Neutrophil (primary cell): ENCODE data around the gene MBLAC1.
"Not testable (repeated sequence)": the region's sequence is repeated elsewhere in the genome, so short reads cannot be mapped to it uniquely, and the experiment has no call there.

Experiments
- H3K27ac ChIP-seq: fragments of 200-600 bp; sonication (generic); 2 replicates; pipeline ENCODE4 v1.5.1; 2016; ENCODE audit warnings: mild to moderate bottlenecking, moderate library complexity
- H3K27me3 ChIP-seq: fragments of 200-600 bp; sonication (generic); 2 replicates; pipeline ENCODE4 v1.6.0; 2016; ENCODE audit warnings: mild to moderate bottlenecking
- H3K36me3 ChIP-seq: fragments of 200-600 bp; sonication (generic); 2 replicates; pipeline ENCODE4 v1.5.1; 2017
- H3K4me1 ChIP-seq, 2 experiments: fragments of 200-600 bp in 1 of 2; sonication (generic) in 1 of 2; 1 replicate in 1 of 2; 2 replicates in 1 of 2; pipeline versions ENCODE4 v1.5.1 to v1.6.1; 2013 to 2016; ENCODE audit warnings: low read depth in 1 of 2, low read length in 1 of 2, mild to moderate bottlenecking in 1 of 2, moderate library complexity in 1 of 2; ENCODE audit not compliant: control insufficient read depth in 1 of 2, insufficient read depth in 1 of 2
- H3K4me3 ChIP-seq, 2 experiments: fragments of 200-600 bp in 1 of 2; sonication (generic) in 1 of 2; 1 replicate in 1 of 2; 2 replicates in 1 of 2; pipeline ENCODE4 v1.5.1; 2013 to 2016; ENCODE audit warnings: low read depth in 1 of 2, low read length in 1 of 2, mild to moderate bottlenecking in 1 of 2, moderate library complexity in 1 of 2
- H3K9me3 ChIP-seq: fragments of 200-600 bp; sonication (generic); 2 replicates; pipeline ENCODE4 v1.5.1; 2016
- CTCF ChIP-seq: fragments of 200-600 bp; sonication (generic); IDR thresholded peaks from 2 replicates; pipeline ENCODE4 v1.5.1; 2016; ENCODE audit warnings: antibody characterized with exemption

The MBLAC1 gene

DNA sequence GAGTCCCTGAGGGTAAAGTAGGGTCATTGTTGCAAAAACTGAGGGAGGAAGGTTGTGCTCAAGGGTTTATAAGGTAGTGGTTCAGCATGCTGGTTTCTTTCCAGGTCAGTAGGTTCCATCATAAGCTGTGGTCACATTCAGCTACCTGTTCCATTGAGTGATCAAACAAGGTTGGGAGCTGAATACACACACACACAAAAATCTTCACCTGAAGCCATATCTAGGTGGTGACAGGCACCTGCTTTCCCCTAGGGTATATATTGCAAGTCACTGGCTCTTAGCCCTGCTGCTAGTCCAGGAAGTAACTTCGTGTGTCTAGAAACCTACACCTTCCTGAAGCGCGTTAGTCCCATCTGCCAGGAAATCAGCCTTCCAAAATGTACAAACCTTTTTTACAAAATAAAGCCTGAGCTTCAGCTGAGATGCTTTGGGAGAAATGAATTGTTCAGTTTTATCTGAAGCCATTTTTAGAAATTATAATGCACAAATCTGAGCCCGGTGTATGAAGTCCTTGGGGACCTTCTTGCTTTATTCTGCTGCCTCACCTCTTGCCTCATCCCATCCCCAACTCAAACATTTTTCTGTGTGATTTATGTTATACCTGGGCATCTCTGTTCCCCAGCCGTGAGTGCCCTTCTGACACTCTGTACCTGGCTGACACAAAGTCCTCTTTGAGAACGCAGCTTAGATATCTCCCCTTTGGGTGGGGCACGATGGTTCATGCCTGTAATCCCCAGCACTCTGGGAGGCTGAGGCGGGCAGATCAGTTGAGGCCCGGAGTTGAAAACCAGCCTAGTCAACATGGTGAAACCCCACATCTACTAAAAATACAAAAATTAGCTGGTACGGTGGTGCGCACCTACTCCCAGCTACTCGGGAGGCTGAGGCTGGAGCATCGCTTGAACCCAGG, 11.3 kb downstream of the MBLAC1 start:
- H3K27ac ChIP-seq = peak overlapping the region; percentile 70
- TF ChIP-seq CTCF = no peak
- peaks cover 47 to 52% of the 10 kb centered on the region in 2 experiments for H3K4me1 ChIP-seq
- no peaks in the 10 kb centered on the region for H3K36me3 ChIP-seq
- no peaks in the 10 kb centered on the region for H3K27me3 ChIP-seq
- H3K4me3 ChIP-seq = no peak overlapping the region
- H3K9me3 ChIP-seq = no peaks in the 10 kb centered on the region

DNA sequence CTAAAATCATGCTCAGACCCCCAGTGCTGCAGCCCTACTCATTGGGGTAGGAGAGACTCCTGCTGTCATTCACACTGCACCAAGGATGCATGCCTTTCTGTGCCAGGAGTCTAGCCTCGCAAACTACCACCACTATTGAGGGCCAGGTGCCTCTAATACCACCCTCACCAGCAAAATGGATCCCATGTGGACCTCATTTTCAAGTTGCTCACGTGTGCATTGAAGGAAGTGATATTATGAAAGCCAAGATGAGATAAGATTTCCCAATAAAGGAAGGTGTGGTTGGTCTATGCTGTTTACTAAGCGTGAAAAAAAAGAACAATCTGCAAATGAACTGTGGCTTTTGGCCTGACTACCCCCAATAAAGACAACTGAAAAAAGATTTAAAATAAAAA, 14.8 kb downstream of the MBLAC1 start:
- H3K27ac ChIP-seq = peak overlapping the region; percentile 94
- H3K9me3 ChIP-seq = no peaks in the 10 kb centered on the region
- H3K4me1 ChIP-seq = peaks cover 59 to 65% of the 10 kb centered on the region in 2 experiments
- no peaks in the 10 kb centered on the region for H3K36me3 ChIP-seq
- no peak for TF ChIP-seq CTCF
- H3K4me3 ChIP-seq = peak overlapping the region; percentile 43 to 52
- H3K27me3 ChIP-seq = no peaks in the 10 kb centered on the region

DNA sequence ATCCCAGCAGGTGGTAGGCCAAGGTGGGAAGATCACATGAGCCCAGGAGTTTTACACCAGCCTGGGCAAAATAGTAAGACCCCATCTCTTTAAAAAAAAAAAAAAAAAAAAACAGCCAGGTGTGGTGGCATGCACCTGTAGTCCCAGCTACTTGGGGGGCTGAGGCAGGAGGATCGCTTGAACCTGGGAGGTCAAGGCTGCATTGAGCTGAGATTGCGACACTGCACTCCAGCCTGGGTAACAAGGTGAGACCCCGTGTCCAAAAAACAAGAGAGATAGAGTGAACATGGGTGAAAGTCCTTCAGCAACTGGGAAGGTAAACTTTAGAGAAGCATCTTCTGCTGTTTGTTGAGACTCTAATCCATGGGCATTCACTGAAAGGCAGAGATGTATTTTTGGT, 15.7 kb downstream of the MBLAC1 start:
- H3K27me3 ChIP-seq = no peaks in the 10 kb centered on the region
- TF ChIP-seq CTCF = no peak

GRCh38 chr7:100146350-100146749, 19.6 kb downstream of the MBLAC1 start:
- peaks cover 68 to 71% of the 10 kb centered on the region in 2 experiments for H3K4me1 ChIP-seq
- not testable (repeated sequence) for H3K27me3 ChIP-seq

More for the DNA sequence above, 15.7 kb downstream of the MBLAC1 start:
- no peaks in the 10 kb centered on the region for H3K9me3 ChIP-seq
- peaks cover 68 to 74% of the 10 kb centered on the region in 2 experiments for H3K4me1 ChIP-seq
- H3K4me3 ChIP-seq = peak overlapping the region in 1 of 2 experiments; percentile 43
- H3K36me3 ChIP-seq = no peaks in the 10 kb centered on the region
- peak overlapping the region; percentile 94 for H3K27ac ChIP-seq

GRCh38 chr7:100147278-100147677, 20.5 kb downstream of the MBLAC1 start:
- Histone ChIP-seq H3K36me3 (peaks cover 14% of the 10 kb centered on the region), H3K27ac (peak overlapping the region; percentile 86), H3K27me3 (no peaks in the 10 kb centered on the region), H3K9me3 (no peaks in the 10 kb centered on the region), H3K4me1 (peaks cover 68 to 71% of the 10 kb centered on the region in 2 experiments), H3K4me3 (peak overlapping the region in 1 of 2 experiments; percentile 21)
- no peak for TF ChIP-seq CTCF

More at GRCh38 chr7:100146350-100146749, 19.6 kb downstream of the MBLAC1 start:
- peak overlapping the region; percentile 86 for H3K27ac ChIP-seq
- not testable (repeated sequence) for H3K9me3 ChIP-seq, H3K36me3 ChIP-seq
- peak overlapping the region in 1 of 2 experiments; percentile 21 for H3K4me3 ChIP-seq

- Histone ChIP-seq H3K4me3 (peak overlapping the region; percentile 97 to 99), H3K4me1 (peaks cover 68 to 71% of the 10 kb centered on the region in 2 experiments), H3K9me3 (no peaks in the 10 kb centered on the region), H3K27me3 (no peaks in the 10 kb centered on the region), H3K27ac (peak overlapping the region; percentile 86), H3K36me3 (peaks cover 21% of the 10 kb centered on the region)
- no peak for TF ChIP-seq CTCF
Observed at GRCh38 chr7:100148225-100148558, 21.4 kb downstream of the MBLAC1 start.
